HG02840 (cell line): Measurements from ENCODE around the gene PRPF4.
A peak's percentile ranks its signal among the peaks of the same experiment; 100 is the strongest.
"Not testable (repeated sequence)": the region's sequence is repeated elsewhere in the genome, so short reads cannot be mapped to it uniquely, and the experiment has no call there.

ENCODE experiments used
- ATAC-seq: cut with Tn5 transposase; IDR thresholded peaks from one replicate; pipeline ENCODE4 v1.9.1; 2021; ENCODE audit warnings: mild to moderate bottlenecking, moderate library complexity, moderate number of reproducible peaks; ENCODE audit not compliant: unreplicated experiment, low FRiP score

PRPF4 gene

GRCh38 chr9:113266174-113266573 is 9.3 kb upstream of the PRPF4 start:
- no peak for ATAC-seq

DNA sequence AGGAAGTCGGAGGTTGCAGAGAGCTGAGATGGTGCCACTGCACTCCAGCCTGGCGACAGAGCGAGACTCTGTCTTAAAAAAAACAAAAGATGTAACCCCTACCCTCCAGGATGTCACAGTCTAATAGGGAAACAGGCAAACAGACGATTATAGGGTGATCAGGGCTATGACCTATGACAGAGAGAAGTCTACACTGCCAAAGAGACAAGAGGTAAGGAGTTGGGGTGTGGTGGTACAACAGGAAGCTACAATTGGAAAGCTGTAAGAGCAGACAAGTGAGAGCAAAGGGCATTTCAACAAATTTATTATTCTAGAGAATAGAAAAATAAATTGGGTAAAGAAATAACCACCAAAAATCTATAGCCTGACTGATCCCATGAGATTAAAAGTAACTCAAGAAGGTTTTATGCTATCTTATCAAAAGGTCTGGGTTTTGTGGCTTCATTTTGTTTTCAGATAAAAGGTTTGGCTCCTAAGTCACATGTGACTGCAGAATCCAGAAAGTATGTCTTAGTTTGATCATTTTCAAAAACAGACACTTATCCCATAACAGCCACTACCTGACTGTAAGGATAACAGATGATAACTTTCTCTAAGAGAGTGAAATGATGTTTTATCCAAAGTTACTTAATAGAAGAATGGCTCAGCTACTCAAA is 7.4 kb upstream of the PRPF4 start:
- ATAC-seq, result no peak

DNA sequence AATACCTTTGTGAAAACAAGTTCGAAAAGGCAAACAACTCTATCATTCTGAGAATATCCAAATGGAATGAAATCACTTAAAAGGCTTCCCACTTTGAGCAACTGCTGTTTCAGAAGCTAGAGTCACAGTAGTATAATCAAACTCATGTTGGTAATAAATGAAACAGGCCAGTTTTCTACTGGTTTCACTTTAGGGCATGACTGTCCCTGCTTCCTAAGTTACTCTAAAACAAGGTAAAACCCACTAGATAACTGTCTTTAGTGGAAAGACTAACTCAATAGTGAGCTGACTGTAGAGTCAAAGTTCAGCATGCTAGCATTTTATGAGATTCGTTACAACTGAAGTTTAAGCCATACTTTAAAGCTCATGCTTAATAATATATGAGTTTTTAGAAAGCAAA is 6.1 kb upstream of the PRPF4 start:
- ATAC-seq, result no peak

GRCh38 chr9:113269871-113270270 is 5.6 kb upstream of the PRPF4 start:
- no peak for ATAC-seq

GRCh38 chr9:113274474-113275156 is 843 bp upstream of the PRPF4 start:
- ATAC-seq, result peak; percentile 15

DNA sequence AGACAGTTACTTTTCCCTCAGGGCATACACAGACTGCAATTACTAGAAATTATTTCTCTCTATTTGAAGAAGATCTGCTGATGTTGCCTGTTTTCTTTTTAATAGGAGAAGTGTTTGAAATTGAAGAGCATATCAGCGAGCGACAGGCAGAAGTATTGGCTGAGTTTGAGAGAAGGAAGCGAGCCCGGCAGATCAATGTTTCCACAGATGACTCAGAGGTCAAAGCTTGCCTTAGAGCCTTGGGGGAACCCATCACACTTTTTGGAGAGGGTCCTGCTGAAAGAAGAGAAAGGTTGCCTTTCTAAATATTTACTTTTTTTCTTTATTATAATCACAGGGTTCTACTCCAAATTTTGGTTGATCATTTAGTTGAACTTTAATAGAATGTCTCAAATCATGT is 3.4 kb downstream of the PRPF4 start:
- ATAC-seq, result no peak

DNA sequence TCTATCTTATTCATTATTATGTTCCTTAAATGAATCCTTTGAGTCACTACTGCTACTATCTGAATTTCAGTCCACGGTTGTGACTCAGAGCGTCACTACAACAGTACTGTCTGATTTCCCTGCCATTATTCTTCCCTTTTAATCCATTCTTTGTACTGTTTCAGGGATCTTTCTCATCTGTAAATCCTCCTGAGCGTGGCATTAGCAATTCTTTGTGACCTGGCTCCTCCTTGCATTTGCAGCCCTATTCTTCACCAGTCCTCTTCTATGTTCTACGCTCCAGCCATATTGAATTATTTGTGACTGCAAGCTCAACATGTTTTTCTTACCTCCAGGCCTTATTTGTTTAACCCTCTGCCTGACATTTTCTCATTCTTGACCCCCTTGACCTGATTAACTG is 5.9 kb downstream of the PRPF4 start:
- no peak for ATAC-seq

DNA sequence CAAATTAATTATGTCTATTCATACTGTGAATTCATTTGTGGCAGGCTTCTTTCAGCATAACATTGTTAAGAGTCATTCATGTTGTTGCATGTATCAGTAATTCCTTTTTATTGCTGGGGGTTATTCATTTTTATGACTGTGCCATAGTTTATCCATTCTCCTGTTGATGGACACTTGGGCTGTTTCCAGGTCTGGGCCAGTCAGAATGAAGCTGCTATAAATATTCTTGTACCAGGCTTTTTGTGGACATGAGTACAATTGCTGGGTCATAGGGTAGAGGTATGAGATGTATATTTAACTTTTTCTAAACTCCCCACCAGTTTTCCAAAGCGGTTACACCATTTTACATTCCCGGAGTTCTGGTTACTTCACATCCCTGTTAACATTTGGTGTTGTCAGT is 13.6 kb downstream of the PRPF4 start:
- no peak for ATAC-seq

- ATAC-seq, result no peak
Measured at GRCh38 chr9:113290052-113290607, 14.7 kb downstream of the PRPF4 start.

GRCh38 chr9:113293285-113293878 is 17.9 kb downstream of the PRPF4 start:
- no peak for ATAC-seq

DNA sequence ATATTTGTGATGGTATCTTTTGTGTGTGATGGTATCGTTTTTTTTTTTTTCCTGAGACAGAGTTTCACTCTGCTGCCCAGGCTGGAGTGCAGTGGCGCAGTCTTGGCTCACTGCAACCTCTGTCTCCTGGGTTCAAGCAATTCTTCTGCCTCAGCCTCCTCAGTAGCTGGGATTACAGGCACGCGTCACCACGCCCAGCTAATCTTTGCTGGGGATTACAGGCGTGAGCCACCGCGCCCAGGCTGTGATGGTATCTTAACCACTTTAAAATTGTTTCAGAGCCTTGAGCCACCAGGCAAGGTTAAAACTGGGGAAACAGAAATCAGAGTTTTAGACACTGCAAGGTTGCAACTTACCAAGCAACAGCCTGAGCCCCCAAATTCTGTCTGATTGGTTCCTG is 20.8 kb downstream of the PRPF4 start:
- not testable (repeated sequence) for ATAC-seq

- no peak for ATAC-seq
Measured at GRCh38 chr9:113296796-113297558, 21.5 kb downstream of the PRPF4 start.

DNA sequence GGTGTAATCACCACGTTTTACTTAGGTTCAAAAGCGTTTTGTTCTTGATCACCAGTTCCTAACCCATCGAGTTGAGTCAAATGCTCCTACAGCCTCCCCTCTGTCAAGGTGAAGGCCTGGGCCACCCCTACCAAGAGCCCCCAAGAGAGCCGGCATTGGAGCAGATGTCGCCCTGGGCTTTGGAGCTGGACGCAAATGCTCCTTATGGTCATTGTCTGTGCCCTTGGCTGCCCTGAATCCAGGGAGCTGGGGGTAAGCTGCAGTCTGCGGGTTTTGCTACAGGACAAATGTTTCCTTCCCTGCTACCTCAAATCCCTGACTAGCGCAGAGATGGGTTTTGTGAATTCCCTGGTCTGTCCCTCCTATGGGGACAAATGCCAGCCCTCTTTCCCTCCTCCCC is 22.9 kb downstream of the PRPF4 start:
- ATAC-seq, result no peak

DNA sequence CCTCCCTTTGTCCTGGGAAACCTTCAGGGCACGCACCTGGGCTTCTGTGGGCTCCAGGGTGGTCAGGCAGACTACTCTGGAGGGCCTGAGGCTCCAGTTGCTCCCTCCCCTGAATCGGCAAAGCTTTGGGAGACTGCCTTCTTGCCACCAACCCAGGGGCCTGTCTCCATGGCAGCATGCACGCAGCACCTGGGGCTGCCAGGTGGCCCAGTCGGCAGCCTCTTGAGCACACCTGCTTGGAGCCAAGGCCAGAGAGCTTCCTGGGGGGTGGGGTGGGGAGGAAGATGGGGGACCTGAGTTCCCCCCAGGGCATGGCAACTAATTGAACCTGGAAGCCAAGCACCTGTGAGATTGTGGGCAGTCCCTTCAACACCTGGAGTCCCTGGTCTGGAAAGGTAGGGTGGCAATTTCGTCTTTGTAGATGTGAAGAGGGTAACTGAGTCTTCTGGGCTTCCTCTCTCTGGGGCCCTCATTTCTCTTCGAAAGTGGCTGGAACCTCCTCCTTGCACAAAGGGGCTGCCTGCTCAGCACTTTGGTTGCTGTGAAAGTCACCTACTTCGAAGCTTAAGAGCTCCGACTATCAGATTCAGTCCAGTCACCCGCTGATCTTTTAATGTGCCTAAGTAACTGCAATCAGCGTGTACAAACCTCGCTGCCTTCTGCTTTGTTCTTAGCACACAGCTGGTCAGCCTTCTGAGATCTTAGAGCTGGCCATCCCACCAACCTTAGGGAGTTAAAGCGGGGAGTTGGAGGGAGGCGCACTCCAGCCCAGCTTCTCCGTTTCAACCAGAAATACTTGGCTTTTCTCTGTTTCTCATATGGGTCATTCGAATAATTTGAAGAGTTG is 23.7 kb downstream of the PRPF4 start:
- ATAC-seq, result no peak

DNA sequence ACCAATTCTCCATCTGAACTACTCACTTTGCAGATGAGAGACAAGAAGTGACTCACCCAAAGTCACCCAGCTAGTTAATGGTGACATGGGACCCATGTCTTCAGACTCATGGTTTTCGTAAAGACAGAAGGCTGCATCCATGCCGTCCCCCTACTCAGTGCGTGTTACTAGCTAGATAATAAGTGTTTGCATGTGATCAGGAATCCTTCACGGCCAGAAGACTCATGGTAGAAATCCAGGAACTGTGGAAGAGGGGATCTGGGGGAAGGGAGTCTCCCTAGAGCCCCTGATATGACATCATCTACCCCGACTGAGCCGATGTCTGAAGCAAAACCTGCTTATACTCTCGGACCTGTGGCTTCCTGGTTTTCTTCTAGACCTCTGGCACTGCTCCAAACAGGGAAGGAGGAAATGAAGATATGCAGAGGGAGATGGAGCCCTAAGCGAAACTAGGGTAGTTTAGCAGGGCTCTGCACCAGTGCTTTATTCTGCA is 24.4 kb downstream of the PRPF4 start:
- ATAC-seq, result no peak

- ATAC-seq, result no peak
Measured at GRCh38 chr9:113301548-113301947, 26.1 kb downstream of the PRPF4 start.

DNA sequence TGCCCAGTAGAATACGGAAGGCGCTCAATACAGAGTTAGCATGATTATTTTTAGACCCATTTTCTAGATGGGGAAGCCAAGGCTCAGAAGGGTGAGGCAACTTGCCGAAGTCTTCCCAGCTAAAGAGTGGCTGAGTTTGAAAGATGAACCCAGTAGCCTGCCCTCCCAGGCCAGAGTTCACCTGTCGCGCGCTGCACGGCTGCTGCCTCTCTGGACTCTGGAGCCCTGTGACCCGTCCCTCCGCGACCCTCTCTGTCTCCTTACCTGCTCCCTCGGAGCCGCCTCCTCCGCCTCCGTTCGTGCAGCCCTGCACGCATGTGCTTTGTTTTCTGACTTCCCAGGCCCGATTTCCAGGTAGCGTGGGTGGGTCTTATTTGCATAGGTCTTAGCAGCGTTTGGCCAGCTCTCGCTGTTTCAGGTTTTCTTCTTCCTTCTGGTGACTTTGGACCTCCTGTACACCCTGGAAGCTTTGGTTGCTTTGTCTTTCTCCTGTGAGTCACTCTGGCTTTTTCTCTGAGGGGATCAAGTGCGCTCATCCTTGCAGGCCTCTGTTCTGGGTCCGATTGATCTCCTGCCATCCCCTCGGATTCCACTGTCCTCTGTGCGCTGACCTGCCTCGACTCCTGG is 27.4 kb downstream of the PRPF4 start, which contains the start of gene RNF183:
Gene RNF183, minus strand, starts transcription at position 585 of the 627 bp plus-strand sequence. CDS start 5,192 bp downstream, outside the sequence.
- ATAC-seq, result no peak

- no peak for ATAC-seq
Measured at GRCh38 chr9:113306566-113306965, 31.1 kb downstream of the PRPF4 start.

DNA sequence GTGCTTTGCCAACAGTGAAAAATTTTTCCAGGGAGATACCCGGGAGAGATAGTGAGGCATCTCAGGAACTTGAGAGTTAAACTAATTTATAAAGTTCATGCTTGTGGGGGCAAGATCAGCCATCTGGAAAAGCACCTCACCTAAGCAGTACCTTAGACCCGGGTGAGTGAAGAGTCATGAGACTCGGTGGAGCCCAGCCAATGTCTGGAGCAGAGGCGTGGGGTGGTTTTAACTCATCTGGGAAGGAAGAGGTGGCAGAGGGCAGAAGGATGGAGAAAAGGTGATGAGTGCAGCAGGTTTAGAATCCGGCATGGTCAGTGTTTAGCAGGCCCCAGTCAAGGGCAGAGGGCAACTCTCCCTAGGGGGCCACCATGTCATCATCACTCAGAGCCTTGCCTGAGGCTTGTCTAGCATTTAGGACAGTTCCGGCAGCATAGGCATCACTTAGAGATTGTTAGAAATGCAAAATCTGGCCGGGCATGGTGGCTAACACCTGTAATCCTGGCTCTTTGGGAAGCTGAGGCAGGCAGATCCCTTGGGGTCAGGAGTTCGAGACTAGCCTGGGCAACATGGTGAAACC is 32.0 kb downstream of the PRPF4 start:
- no peak for ATAC-seq
